Ecto neural progenitor cell (in vitro differentiated cells): ENCODE results near the gene SLC13A4.
"Not testable (repeated sequence)": the region's sequence is repeated elsewhere in the genome, so short reads cannot be mapped to it uniquely, and the experiment has no call there.

ENCODE experiments used
- DNase-seq: peaks from one replicate; pipeline ENCODE4 v3.0.0-alpha.2; 2018; ENCODE audit warnings: low spot score

Gene SLC13A4

GRCh38 chr7:135662123-135662372 lies 65.9 kb downstream of the SLC13A4 start:
- DNase-seq = no peak

- no peak for DNase-seq
These were observed 66.5 kb downstream of the SLC13A4 start for GRCh38 chr7:135661311-135662122.

DNA sequence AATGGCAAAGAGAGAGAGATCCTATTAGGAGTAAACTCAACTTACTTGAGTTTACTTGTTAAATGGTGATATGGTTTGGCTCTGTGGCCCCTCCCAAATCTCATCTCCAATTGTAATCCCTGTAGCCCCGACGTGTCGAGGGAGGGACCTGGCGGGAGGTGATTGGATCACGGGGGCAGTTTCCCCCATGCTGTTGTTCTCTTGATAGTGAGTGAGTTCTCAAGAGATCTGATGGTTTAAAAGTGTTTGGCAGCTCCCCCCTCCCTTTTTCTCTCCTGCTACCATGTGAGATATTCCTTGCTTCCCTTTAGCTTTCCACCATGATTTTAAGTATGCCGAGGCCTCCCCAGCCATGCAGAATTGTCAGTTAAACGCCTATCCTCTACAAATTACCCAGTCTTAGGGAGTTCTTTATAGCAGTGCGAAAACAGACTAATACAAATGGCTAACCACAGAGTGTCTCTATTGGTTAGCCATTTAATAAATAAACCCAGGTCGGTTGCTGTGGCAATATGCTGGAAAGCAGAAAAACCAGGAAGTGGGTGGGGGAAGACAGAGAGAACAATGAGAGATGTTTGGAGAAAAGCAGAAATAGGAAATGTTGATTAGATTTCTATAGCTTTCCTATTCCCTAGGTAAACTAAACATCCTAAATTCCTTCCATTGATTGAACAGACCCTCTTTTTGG lies 68.7 kb downstream of the SLC13A4 start:
- no peak for DNase-seq

- DNase-seq = no peak
These were observed 69.4 kb downstream of the SLC13A4 start for GRCh38 chr7:135658564-135658963.

DNA sequence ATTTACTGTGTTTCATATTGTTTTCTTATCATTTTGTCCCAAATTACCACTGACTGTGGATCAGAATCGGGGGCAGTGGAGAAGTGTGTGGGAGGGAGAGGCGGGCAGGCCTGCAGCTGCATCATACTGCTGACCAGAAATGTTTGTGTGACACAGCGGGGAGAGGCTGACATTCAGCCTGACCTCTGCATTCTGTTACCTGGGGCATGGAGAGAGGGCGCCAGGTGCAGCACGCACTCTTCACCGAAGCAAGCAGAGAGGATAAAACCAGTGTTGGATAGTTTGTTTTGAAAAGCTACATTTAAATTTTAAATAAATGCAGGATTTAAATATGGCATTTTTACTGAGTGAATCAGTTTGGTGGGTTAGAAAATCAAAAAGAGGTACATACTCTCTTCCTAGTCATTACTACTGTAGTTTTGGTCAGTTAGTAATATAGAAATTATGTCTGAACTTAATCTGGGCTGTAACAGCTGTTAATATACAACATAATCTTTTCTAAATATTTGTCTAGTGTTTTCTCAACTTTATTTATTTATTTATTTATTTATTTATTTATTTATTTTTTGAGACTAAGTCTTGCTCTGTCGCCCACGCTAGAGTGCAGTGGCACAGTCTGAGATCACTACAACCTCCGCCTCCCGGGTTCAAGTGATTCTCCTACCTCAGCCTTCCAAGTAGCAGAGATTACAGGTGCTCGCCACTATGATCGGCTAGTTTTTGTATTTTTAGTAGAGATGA lies 74.5 kb downstream of the SLC13A4 start:
- no peak for DNase-seq

GRCh38 chr7:135650831-135651573 lies 77.0 kb downstream of the SLC13A4 start:
- no peak for DNase-seq

DNA sequence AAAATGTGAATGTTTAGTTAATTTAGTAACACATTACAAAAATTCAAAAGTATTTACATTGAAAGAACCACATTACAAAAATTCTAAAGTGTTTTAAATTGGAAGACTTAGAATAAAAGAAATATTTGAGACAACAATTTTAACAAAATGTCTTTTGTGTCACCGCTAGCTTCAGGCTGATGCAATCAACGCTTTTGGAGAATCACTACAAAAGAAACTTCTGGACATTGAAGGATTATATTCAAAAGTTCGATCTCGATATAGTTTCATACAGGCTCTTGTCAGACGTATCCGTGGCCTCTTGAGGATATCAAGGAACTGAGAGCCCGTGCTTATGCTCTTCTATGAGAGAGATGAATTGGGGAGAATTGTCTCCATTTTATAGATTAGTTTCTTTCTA lies 79.8 kb downstream of the SLC13A4 start:
- DNase-seq = no peak

DNA sequence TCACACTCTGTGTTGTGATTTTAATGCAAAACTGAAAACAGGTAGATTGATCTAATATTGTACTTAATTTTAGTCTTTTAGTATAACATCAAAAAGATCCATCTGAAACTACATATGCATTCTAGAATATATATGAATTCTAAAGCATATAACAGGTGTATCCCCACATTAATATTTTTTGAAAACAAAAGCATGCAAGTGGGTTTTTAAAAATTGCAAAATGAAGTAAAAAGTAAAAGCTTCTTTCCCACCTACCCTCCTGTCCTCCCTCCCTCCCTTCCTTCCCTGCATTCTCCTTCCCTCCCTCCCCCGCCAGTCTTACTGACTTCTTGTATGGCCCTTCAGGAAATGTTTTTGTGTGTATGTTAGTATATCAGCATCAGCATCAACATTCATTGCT lies 80.2 kb downstream of the SLC13A4 start:
- DNase-seq = no peak

DNA sequence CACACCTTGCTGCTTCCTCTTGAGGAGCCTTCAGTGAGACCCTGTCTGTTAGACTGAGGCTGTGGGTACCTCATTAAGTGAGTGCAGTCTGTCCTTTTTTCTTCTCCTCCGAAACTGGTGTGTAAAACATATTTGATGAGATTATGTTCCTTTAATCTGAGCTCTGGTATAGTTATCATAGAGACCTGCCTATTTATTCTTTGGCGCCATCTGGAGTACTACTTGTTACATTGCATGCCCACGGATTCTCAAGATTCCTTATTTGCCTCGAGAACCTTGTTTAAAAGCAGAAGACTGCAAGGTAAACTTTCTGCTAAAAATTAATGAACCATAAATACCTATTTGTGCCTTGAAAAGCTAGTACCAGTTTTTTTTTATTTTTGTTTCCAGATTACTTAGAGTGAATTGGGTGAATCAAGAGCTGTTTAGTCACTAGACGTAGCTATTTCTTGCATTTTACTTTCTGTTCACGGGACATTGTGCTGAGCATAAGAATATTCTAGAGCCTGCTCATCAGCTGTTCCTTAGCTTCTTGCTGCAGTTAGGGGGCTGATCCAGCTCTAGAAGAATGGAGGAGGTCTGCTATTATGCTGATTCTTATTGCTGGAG lies 82.6 kb downstream of the SLC13A4 start:
- no peak for DNase-seq

GRCh38 chr7:135644729-135645128 lies 83.3 kb downstream of the SLC13A4 start:
- no peak for DNase-seq

DNA sequence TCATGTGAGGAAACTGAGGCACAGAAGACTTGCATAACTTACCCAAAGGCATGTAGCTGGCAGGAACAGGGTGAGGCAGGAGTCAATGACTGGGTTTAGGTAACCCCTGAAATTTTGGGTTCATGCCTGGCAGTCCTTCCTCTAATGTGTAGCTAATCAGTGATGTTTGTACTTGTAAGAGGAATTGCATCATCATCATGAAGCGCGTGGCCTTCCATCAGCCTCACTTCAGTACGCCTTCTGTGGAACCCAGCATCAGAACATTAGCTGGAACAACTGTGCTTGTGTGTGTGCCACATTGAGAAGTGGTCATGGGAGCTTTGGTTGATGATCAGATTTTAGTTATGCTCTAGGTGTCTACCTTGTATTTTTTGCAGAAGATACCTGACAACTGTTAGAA lies 83.8 kb downstream of the SLC13A4 start:
- no peak for DNase-seq

GRCh38 chr7:135639690-135640089 lies 88.3 kb downstream of the SLC13A4 start:
- DNase-seq = not testable (repeated sequence)

- DNase-seq = no peak
These were observed 93.7 kb downstream of the SLC13A4 start for GRCh38 chr7:135634191-135634878.
